ENCODE results near the gene KIAA0930.
A peak's percentile ranks its signal among the peaks of the same experiment; 100 is the strongest.

GRCh38 chr22:45226503-45227186 is 14.0 kb downstream of the KIAA0930 start:
- TF ChIP-seq EGR1 (IDR thresholded peaks at IDR 0.05): no peak; the same call in 1 of the 2 replicates
- no peak for TF ChIP-seq REST (IDR thresholded peaks at IDR 0.05; ENCODE audit: low read depth)
- TF ChIP-seq CEBPB (IDR thresholded peaks at IDR 0.05): no peak
- no peak for TF ChIP-seq TAF1 (IDR thresholded peaks at IDR 0.05; ENCODE audit: low read depth)
- peak; percentile 66; the same call in 1 of the 2 replicates for TF ChIP-seq MAX (IDR thresholded peaks at IDR 0.05)
- TF ChIP-seq YY1 (IDR thresholded peaks at IDR 0.05; ENCODE audit: low read depth): no peak
- no peak for TF ChIP-seq CREB1 (IDR thresholded peaks at IDR 0.05; ENCODE audit: low read depth)
- TF ChIP-seq RAD21 (IDR thresholded peaks at IDR 0.05; ENCODE audit: low read depth): no peak
- no peak for TF ChIP-seq FOXM1 (IDR thresholded peaks at IDR 0.05; ENCODE audit: borderline replicate concordance, low read depth)
- no peak for TF ChIP-seq ZBTB7A (IDR thresholded peaks at IDR 0.05; ENCODE audit: low read depth)
